Hematopoietic multipotent progenitor cell treated with erythropoietin and hydrocortisone succinate and interleukin-3 and kit ligand, for 4 days (in vitro differentiated cells): ENCODE data around the gene FLVCR2.

Experiments used
- DNase-seq: peaks from one replicate; pipeline ENCODE4 v3.0.0-alpha.2; 2015

Gene FLVCR2

GRCh38 chr14:75578102-75578785 is at the start of gene FLVCR2:
Gene FLVCR2 (plus strand): TSS chr14:75578620. CDS start chr14:75578973, 353 bp downstream.
- peak; percentile 76 for DNase-seq

DNA sequence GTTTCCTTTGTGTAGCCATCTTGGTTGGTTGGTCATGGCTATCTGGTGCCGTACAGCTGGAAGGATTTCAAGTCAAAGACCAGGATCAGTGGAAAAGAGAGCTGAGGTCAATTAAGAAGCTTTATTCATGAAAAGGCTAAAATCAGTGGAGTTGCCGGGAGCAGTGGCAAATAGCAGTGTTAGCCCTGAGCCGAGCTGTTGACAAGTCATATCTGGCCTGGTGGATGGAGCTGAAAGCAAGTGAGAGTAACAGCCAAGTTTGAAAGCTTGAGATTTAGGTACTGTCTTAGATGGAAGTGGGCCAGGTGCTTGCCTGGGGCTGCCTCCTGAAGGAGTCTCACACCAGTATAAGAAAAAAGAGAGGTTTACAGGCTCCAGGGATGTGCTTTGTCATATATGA is 47.2 kb upstream of the FLVCR2 start:
- no peak for DNase-seq

GRCh38 chr14:75531660-75532317 is 46.6 kb upstream of the FLVCR2 start:
- no peak for DNase-seq

DNA sequence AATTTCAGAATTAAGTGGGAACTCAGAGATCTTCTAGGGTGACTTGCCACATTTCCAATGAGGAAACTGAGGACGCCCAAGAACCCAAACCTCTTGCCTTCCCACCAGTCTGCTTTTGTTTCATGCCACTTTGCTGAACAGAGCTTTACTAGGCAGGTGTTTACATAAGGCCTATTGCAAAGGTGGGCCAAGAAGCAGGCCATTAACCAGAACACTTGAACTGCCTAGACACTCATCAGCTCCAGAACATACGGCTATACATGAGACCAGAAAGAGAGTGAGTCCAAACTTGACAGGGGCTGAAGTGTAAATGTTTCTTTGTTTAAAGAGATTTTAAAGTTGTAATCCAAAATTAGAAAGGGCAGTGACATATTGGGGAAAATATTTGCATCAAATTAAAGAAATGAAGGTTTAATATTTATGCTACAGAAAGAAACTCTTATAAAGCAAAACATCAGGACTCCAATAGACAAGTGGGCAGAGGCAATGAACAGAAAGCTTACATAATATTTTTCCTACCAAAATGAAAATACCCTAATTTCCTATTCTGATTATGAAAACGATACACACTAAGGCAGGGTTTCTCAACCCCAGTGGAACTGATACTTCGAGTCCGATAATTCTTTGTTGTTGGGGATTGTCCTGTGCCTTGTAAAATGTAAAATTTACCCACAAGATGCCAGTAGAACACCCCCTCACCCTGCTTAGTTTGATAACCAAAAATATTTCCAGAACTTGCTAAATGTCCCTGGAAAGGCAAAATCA is 44.4 kb upstream of the FLVCR2 start:
- DNase-seq, result no peak

DNA sequence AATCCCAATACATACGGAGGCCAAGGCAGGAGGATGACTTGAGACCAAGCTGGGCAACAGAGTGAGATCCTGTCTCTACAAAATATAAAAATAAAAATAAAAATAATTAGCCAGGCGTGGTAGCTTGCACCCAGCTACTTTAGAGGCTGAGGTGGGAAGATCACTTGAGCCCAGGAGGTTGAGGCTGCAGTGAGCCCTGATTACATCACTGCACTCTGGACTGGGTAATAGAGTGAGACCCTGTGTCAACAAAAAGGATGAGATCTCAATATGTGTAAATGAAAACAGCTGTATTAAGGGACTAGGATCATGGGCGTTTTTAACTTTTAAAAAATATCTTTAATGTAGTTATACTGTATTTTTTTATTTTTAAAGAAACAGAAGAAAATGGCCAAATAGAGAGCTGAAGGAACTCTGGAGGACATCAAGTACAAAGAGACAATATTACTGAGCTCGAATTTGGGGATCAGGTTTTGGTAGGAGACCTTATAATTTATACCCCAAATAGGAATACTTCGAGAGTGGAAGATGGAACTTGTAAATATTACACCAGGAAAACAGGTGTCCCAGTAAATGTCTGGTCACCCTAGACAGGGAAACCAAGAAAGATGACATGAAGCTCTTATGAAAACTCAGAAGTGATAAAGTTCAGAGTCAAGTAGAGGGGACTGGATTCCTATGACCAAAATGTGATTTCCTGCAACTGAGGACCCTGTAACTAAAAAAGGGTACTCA is 43.1 kb upstream of the FLVCR2 start:
- DNase-seq, result no peak

DNA sequence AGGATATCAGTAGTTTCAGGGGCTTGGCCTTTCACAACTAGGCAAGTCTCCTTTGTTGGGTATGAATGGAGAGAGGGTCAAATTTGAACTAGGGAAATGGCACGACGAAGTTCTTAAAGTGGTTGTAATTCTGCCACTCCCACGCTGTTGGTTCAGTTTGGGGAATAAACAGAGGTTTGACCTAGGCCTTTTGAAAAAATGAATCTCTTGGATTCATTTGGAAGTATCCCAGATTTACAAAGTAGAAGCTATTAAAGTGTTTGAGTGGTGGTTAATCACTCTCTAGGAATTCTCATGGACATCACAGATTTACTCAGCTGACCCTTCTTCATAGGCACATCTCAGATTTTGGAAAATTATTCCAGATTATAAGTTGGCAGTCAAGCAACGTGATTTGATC is 41.3 kb upstream of the FLVCR2 start:
- DNase-seq, result no peak

DNA sequence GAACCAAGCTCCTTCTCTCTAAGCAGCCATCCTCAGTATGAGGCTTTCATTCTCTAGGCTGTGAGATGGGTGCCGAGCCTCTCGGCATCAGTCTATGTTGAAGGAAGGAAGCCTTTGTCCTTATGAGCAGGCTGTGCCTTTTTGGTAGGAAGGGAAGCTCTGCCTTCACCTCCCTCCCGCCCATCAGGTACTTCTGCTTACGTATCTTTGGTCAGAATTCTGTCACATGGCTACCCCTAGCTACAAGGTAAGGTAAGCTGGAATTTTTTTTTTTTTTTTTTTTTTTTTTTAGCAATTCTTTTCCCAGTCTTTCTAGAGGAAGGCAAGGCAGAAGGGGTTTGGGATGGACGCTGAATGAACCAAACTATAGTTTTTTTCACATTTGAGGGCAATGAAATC is 39.3 kb upstream of the FLVCR2 start:
- DNase-seq, result no peak

GRCh38 chr14:75539561-75540478 is 38.6 kb upstream of the FLVCR2 start:
- DNase-seq, result no peak

DNA sequence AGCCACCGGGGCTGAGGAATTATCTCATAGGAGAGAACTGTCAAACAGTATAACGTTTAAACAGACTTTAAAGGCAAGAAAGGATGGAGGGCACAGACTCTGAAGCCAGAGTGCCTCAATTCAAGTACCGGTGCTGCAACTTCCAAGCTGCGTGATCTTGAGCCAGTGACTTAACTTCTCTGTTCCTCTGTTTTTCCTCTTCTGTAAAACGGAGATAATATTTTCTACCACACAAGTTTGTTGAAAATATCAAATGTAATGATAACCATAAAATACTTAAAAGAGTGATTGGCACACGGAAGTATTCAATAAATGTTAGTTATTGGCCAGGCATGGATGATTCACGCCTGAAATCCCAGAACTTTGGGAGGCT is 38.0 kb upstream of the FLVCR2 start:
- no peak for DNase-seq

DNA sequence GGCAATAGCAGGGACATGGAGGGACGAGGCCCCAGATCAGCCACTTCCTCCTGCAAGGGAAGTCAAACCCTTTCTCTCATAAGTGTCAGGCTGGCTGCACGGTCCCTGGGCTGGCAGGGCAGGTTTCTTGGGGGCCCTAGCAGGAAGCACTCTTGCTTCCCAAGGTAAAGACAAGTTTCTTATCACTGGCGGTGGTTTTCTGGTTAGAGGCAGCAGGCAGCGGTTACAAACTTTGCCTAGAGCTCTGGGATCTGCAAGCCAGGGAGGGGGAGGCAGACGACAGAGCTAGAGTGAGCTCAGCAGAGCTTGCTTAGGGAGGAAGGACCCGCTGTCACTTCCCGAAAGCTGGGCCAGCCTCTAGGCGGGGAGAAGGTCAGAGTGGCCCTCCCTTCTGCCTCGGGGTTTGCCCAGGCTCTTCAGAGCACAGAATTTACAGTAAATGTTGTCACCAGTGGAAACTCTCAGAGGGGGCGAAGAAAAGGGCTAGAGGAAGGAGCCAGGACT is 35.8 kb upstream of the FLVCR2 start:
- DNase-seq, result peak; percentile 93

DNA sequence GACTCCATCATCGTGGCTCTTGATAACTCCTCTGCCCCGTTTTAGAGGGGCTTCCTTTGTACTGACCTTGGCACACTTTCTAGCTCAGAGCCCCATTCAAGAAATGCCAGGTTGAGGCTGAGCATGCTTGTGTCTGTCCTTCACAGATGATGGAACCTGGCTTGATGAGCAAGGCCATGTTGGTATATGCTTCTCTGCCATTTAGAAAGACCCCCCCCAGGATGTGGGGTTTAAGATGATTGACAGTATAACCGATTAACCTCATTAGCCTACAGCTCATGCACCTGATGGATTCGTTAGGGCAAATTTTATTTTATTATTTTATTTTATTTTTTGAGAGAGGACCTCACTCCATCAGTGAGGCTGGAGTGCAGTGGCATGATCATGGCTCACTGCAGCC is 35.2 kb upstream of the FLVCR2 start:
- DNase-seq, result no peak

DNA sequence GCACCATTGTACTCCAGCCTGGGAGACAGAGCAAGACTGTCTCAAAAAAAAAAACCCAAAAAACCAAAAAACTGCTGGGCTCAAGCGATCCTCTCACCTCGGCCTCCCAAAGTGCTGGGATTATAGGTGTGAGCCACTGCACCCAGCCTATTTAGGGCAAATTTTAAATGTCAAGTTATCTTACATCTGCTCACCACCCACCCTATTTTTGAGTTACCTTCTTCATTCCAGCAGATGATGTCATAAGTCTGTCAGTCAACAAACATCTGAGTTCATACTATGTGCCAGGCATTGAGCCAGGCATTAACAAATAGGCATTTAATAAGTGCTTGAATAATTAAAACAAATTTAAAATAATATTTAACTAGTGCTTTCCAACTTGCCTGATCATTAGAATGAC is 34.6 kb upstream of the FLVCR2 start:
- no peak for DNase-seq

- DNase-seq, result no peak
Observed at GRCh38 chr14:75545907-75546306, 32.5 kb upstream of the FLVCR2 start.

- DNase-seq, result no peak
Observed at GRCh38 chr14:75547552-75548250, 30.7 kb upstream of the FLVCR2 start.

- DNase-seq, result no peak
Observed at GRCh38 chr14:75548544-75548943, 29.9 kb upstream of the FLVCR2 start.

GRCh38 chr14:75549169-75549568 is 29.3 kb upstream of the FLVCR2 start:
- DNase-seq, result no peak

DNA sequence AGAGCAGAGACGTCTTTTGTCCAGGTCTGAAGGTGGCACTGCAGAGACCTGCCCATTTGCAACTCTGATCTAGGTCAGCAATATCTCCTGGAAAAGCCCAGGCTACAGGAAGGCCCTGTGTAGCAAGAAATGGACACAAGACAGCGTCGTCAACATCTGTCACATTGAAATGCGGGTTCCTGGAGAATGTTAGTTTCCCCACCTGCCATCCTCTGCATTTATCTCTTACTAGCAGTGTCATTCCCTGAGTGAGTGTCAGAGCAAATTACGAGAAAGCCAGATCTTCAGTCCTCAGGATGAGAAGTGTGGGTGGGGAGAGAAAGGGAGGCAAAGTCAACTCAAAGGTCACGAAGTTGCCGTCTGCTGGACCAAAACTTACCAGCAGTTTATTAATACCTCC is 27.4 kb upstream of the FLVCR2 start:
- DNase-seq, result no peak

- DNase-seq, result no peak
Observed at GRCh38 chr14:75553157-75553556, 25.3 kb upstream of the FLVCR2 start.

GRCh38 chr14:75553761-75554364 is 24.6 kb upstream of the FLVCR2 start:
- DNase-seq, result no peak

DNA sequence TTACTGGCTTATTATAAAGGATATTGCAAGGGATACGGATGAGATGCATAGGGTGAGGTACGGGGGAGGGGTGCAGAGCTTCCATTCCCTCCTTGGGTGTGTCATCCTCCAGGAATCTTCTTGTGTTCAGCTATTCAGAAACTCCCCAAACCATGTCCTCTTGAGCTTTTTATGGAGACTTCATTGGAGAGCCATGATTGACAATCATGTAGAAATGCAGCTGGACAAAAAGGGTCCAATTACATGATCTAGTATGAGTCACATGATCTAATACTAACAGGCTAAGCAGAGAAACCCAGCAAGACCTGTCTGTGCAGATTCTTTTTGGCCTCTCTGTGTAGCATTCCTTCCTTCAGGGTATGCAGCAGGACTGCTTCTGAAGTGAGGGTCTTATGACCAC is 23.9 kb upstream of the FLVCR2 start:
- no peak for DNase-seq

DNA sequence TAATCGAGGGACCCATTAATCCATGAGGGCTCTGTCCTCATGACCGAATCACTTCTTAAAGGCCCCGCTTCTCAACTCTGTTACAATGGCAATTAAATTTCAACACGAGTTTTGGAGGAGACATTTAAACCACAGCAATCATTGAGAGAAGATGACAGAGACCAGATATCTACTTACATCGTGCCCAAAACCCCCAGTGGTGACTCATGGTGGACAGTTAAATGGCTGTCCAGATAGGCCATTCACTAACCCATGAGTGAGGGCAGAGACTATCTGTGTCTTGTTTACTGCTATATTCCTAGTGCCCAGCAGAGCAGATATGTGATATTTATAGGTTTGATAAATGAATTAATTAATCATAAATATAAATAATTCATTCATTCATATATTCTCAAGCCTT is 20.0 kb upstream of the FLVCR2 start:
- DNase-seq, result peak; percentile 58
